ENCODE results near the gene OR7C1.
"Not testable (repeated sequence)": the region's sequence is repeated elsewhere in the genome, so short reads cannot be mapped to it uniquely, and the experiment has no call there.

Gene OR7C1

GRCh38 chr19:14783410-14783998 is 51.5 kb downstream of the OR7C1 start:
- DNase-seq: not testable (repeated sequence)

- no peak for DNase-seq
Measured at GRCh38 chr19:14782626-14783409, 52.2 kb downstream of the OR7C1 start.

GRCh38 chr19:14781713-14782536 is 53.1 kb downstream of the OR7C1 start:
- not testable (repeated sequence) for DNase-seq

- not testable (repeated sequence) for DNase-seq
Measured at GRCh38 chr19:14780622-14781225, 54.3 kb downstream of the OR7C1 start.

GRCh38 chr19:14779151-14779550 is 55.8 kb downstream of the OR7C1 start:
- DNase-seq: no peak

GRCh38 chr19:14778110-14778845 is 56.7 kb downstream of the OR7C1 start, which contains the start of gene ADGRE2:
Gene ADGRE2, minus strand, starts transcription at chr19:14778560. Its CDS starts 1,804 bp downstream, at chr19:14776756.
- not testable (repeated sequence) for DNase-seq

GRCh38 chr19:14777645-14778044 is 57.3 kb downstream of the OR7C1 start:
- DNase-seq: not testable (repeated sequence)

- no peak for DNase-seq
Measured at GRCh38 chr19:14775869-14776586, 59.0 kb downstream of the OR7C1 start.

- not testable (repeated sequence) for DNase-seq
Measured at GRCh38 chr19:14775326-14775725, 59.7 kb downstream of the OR7C1 start.

- DNase-seq: no peak
Measured at GRCh38 chr19:14774373-14774772, 60.6 kb downstream of the OR7C1 start.

DNA sequence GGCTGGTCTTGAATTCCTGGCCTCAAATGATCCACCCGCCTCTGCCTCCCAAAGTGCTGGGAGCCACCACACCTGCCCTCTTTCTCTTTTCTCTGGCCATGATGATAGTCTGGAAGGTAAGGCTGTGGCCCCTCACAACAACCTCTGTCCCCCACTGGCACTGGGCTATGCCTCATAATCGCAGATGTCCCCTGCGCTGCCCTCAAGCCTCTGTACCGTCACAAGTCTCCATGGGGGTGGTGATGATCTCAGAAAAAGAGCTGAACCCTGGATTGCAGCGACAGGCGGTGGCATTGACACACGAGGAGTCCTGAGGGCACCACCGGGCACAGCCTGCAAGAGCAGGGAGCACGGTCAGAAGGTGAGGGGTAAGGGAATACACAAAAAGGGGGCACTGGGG is 61.3 kb downstream of the OR7C1 start:
- DNase-seq: not testable (repeated sequence)

- no peak for DNase-seq
Measured at GRCh38 chr19:14772995-14773394, 62.0 kb downstream of the OR7C1 start.

DNA sequence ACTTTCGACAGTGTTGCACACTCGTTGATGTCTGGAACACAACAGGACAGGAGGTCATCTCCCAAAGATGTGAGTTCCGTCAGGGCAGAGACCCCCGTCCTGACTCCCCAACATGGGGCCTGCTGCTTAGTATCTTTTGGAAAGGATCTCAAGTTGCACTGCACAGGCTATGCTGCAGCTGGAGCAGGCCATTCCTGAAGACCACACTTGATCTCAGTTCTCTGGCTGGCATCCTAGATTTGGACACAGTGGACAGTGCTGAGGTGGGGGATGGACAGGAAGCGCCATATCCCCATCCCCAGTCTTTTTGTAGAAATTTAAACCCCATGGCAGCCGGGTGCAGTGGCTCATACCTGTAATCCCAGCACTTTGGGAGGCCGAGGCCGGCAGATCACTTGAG is 62.5 kb downstream of the OR7C1 start:
- no peak for DNase-seq

DNA sequence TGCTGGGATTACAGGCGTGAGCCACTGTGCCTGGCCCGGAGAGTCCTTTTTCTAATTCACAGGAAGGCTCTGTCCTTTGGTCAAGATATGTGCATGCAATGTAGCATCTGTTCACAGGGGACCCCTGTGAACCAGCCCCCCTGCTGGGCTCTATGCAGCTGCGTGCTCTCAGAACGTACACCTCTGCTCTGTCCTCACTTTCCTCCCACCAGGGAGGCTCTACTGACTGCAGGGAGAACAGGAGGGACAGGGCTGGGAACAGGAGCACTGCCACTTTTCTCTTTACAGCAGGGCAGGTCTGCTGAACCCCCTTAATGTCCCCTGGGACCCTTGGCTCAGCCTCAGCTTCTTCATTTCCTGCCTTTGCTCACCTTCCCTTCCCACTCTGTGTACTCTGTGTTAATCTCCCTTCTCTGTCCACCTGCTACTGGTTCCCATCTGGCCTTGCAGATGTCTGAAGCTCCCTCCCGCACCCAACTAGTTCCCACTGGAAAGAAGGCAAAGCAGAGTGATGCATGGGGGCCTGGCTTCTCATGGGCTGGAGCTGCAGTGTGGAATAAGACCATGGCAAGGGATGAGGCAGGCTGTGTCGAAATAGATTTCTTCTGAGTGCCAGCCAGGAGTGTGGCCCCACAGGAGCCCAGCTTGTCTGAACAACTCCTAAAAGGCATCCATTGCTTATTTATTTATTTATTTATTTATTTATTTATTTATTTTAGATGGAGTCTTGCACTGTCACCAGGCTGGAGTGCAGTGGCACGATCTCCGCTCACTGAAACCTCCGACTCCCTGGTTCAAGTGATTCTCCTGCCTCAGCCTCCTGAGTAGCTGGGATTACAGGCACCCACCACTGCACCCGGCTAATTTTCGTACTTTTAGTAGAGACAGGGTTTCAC is 63.8 kb downstream of the OR7C1 start:
- DNase-seq: no peak

- no peak for DNase-seq
Measured at GRCh38 chr19:14770136-14770535, 64.8 kb downstream of the OR7C1 start.

DNA sequence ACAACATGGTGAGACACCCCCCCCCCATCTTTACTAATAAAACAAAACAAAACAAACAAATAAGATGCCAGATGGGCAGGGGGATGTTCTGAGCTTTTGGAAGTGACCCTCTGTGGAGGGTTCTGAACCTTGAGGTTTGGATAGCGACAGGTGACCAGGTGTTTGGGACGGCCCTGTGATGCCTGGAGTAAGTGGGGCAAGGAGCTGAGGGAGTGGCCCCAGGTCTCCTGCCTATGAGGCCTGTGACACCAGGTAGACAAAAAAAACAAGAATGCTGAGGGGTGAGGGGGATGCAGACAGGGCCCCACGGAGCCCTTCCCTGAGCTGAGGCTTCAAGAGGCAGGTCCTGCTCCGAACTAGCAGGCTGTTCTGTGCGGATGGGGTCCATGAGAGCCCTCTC is 65.8 kb downstream of the OR7C1 start:
- DNase-seq: no peak

GRCh38 chr19:14768001-14768400 is 67.0 kb downstream of the OR7C1 start:
- no peak for DNase-seq

DNA sequence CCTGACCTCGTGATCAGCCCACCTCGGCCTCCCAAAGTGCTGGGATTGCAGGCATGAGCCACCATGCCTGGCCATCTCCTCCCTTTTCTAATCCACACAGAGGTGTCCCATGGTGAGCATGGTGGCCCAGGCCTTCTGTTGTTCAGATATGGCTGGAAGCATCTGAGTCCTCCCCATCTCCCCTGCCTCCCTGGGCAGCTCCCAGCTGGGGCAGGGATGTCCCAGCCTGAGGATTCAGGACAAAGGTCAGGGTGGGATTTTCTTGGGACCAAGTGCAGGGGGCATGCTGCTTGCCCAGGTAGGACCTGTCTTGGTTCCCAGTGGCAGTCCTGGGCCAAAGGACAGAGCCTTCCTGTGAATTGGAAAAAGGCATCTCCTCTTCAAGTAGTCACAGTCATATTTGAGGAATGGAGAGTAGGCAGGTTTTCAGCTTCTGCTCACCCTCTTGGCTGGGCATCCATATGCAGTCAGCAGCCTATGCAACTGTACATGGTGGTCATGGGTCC is 67.5 kb downstream of the OR7C1 start:
- DNase-seq: no peak

GRCh38 chr19:14765841-14766240 is 69.1 kb downstream of the OR7C1 start:
- DNase-seq: not testable (repeated sequence)

GRCh38 chr19:14765403-14765802 is 69.6 kb downstream of the OR7C1 start:
- not testable (repeated sequence) for DNase-seq
